GM12878 (cell line): ENCODE results near the gene ART3. TPM values are rescaled to one million over a fixed set of nuclear protein-coding genes. Genes with fewer than 3 reads are reported as not detected.

Experiments used
- ATAC-seq: fragments of 200-7000 bp; cut with Tn5 transposase; 3 replicates; pipeline ENCODE4 v1.9.1; 2020; ENCODE audit warnings: mild to moderate bottlenecking, moderate library complexity
- BruUV-seq: library from RNA; stranded (reverse); fragments of 400-500 nt; replicated peaks from 2 replicates; lab custom pipeline; 2021; lab: Mats Ljungman, UMichigan
- CTCF ChIA-PET: fragments of 300-600 bp; sonication (Branson Sonifier 250); formaldehyde crosslinking; extraction: SDS; loops from one replicate; lab custom pipeline; 2021; ENCODE audit warnings: inconsistent platforms; lab: Yijun Ruan, JAX
- POLR2A ChIA-PET: fragments of 350-600 bp; formaldehyde crosslinking; extraction: SDS; loops from one replicate; lab custom pipeline; 2021; ENCODE audit warnings: inconsistent platforms; lab: Charles Lee
- RAD21 ChIA-PET: fragments of 300-600 bp; sonication (Branson Sonifier 250); formaldehyde crosslinking; loops from one replicate; lab custom pipeline; 2023; ENCODE audit warnings: antibody characterized with exemption; ENCODE audit not compliant: unreplicated experiment; lab: Charles Lee
- SMC1A ChIA-PET: fragments of 300-600 bp; sonication (Branson Sonifier 250); formaldehyde crosslinking; loops from one replicate; lab custom pipeline; 2023; ENCODE audit not compliant: unreplicated experiment, uncharacterized antibody; lab: Charles Lee
- DNase-seq: peaks from one replicate; pipeline ENCODE4 v3.0.0-alpha.2; 2011; ENCODE audit warnings: low read depth, low spot score
- FAIRE-seq: peaks from 3 replicates; lab custom pipeline; 2011; peaks lifted over from hg19 to GRCh38; lab: Jason Lieb, UNC
- H2AFZ ChIP-seq: 2 replicates; pipeline ENCODE4 v1.6.0; 2011; ENCODE audit warnings: low read depth, low read length, control low read depth; ENCODE audit not compliant: control insufficient read depth
- H3K27ac ChIP-seq: 2 replicates; pipeline ENCODE4 v1.5.1; 2011; ENCODE audit warnings: control low read depth; ENCODE audit not compliant: control insufficient read depth, insufficient read depth
- H3K27me3 ChIP-seq, 2 experiments: replicated peaks in 1 of 2; 2 replicates each; pipeline versions ENCODE4 v1.6.0 to v1.6.1; 2011; ENCODE audit warnings: low read length in 1 of 2; ENCODE audit not compliant: control insufficient read depth in 2 of 2, insufficient read depth in 2 of 2
- H3K36me3 ChIP-seq, 2 experiments: 2 replicates each; pipeline ENCODE4 v1.5.1; 2011; ENCODE audit warnings: low read length in 1 of 2; ENCODE audit not compliant: control insufficient read depth in 2 of 2, insufficient read depth in 2 of 2
- H3K4me1 ChIP-seq: 2 replicates; pipeline ENCODE4 v1.6.1; 2011; ENCODE audit warnings: mild to moderate bottlenecking, low read length, moderate library complexity, mixed read lengths; ENCODE audit not compliant: control insufficient read depth, insufficient read depth
- H3K4me2 ChIP-seq: 2 replicates; pipeline ENCODE4 v1.6.0; 2011; ENCODE audit warnings: control low read depth; ENCODE audit not compliant: control insufficient read depth, insufficient read depth
- H3K4me3 ChIP-seq: fragments of 200-600 bp; sonication (generic); 2 replicates; pipeline ENCODE4 v1.5.1; 2016
- H3K79me2 ChIP-seq: 2 replicates; pipeline ENCODE4 v1.6.0; 2011; ENCODE audit warnings: low read length; ENCODE audit not compliant: control insufficient read depth, insufficient read depth
- H3K9ac ChIP-seq: 2 replicates; pipeline ENCODE4 v1.8.0; 2011; ENCODE audit warnings: low read length, control low read depth, mixed read lengths; ENCODE audit not compliant: control insufficient read depth, insufficient read depth
- H3K9me3 ChIP-seq: replicated peaks from 3 replicates; pipeline ENCODE4 v1.5.1; 2011; ENCODE audit warnings: mild to moderate bottlenecking, low read length; ENCODE audit not compliant: control insufficient read depth, insufficient read depth
- H4K20me1 ChIP-seq: 2 replicates; pipeline ENCODE4 v1.6.0; 2011; ENCODE audit not compliant: control insufficient read depth, insufficient read depth
- BCLAF1 ChIP-seq: fragments of 450-650 bp; IDR thresholded peaks from 2 replicates; pipeline ENCODE4 v1.6.1; 2017; ENCODE audit warnings: antibody characterized with exemption, mild to moderate bottlenecking, moderate library complexity
- BHLHE40 ChIP-seq, 2 experiments: fragments of 450-650 bp in 1 of 2; IDR thresholded peaks; 2 replicates each; pipeline ENCODE4 v1.6.1; 2011 to 2017; ENCODE audit warnings: low read depth in 2 of 2, borderline replicate concordance in 1 of 2, improper control_type of control experiment in 1 of 2, low read length in 1 of 2, mild to moderate bottlenecking in 1 of 2
- EP300 ChIP-seq, 2 experiments: fragments of 150-350 bp in 1 of 2; IDR thresholded peaks; 2 replicates each; pipeline ENCODE4 v1.6.1; 2011 to 2012; ENCODE audit warnings: low read depth in 2 of 2, low read length in 2 of 2, borderline replicate concordance in 1 of 2, improper control_type of control experiment in 1 of 2, inconsistent platforms in 1 of 2; ENCODE audit not compliant: control insufficient read depth in 1 of 2
- IKZF1 ChIP-seq: fragments of 450-650 bp; conservative IDR thresholded peaks from 2 replicates; pipeline ENCODE4 v1.6.1; 2017; ENCODE audit warnings: antibody characterized with exemption, mild to moderate bottlenecking
- SIX5 ChIP-seq: IDR thresholded peaks from 2 replicates; pipeline ENCODE4 v1.6.1; 2011; ENCODE audit warnings: mild to moderate bottlenecking, low read depth, low read length, moderate library complexity; ENCODE audit not compliant: severe bottlenecking
- TCF12 ChIP-seq: IDR thresholded peaks from 2 replicates; pipeline ENCODE4 v1.6.1; 2011; ENCODE audit warnings: low read depth, mild to moderate bottlenecking, low read length
- ZBTB11 ChIP-seq: fragments of 450-650 bp; formaldehyde crosslinking; IDR thresholded peaks from 2 replicates; pipeline ENCODE4 v1.5.0; 2022; ENCODE audit warnings: mild to moderate bottlenecking, missing genetic modification characterization
- ZBTB4 ChIP-seq: fragments of 450-650 bp; formaldehyde crosslinking; IDR thresholded peaks from 2 replicates; pipeline ENCODE4 v1.4.0; 2022; ENCODE audit warnings: mild to moderate bottlenecking, moderate library complexity
- WGBS: methylation state at CpG from one replicate; pipeline ENCODE4 v1.1.6; 2016; ENCODE audit warnings: low lambda C conversion rate; ENCODE audit not compliant: insufficient replicate concordance, insufficient coverage; ENCODE audit errors: missing lambda C conversion rate; 5-methylcytosine and 5-hydroxymethylcytosine counted together
- in situ Hi-C: fragments of 300-500 bp; cut with MboI; formaldehyde crosslinking; loops from 9 replicates; pipeline ENCODE4 v1.14.3; 2018; ENCODE audit warnings: mixed read lengths
- intact Hi-C: fragments of 100-400 bp; cut with micrococcal nuclease; formaldehyde crosslinking; loops from one replicate; pipeline ENCODE4 v1.14.2; 2022; ENCODE audit not compliant: unreplicated experiment
- polyA plus RNA-seq, 11 experiments: library from polyadenylated mRNA; depleted of rRNA in 4 of 11; unstranded in 6 of 11; stranded (reverse) in 5 of 11; fragments of >200 nt; fragmentation: Nextera tagmentation in 4 of 11; fragmentation: Illumina TruSeq in 1 of 11; extraction: Ambion mirVana in 4 of 11; extraction: Trizol in 1 of 11; gene quantifications; 1 replicate in 1 of 11; 2 replicates in 10 of 11; pipeline versions ENCODE4 v1.2.1 to v1.2.3, GENCODE V29; 2011 to 2016; ENCODE audit warnings: inconsistent platforms in 2 of 11, missing spikeins in 2 of 11, low read depth in 1 of 11
- total RNA-seq, 4 experiments: library from RNA; depleted of rRNA in 3 of 4; stranded (reverse); fragments of >200 nt in 3 of 4; fragmentation: Illumina TruSeq in 1 of 4; extraction: Trizol in 1 of 4; gene quantifications; 2 replicates each; pipeline versions ENCODE4 v1.2.1 to v1.2.3, GENCODE V29; 2013 to 2021
- TF ChIP-seq, protein P1 (sequence below): IDR thresholded peaks from 2 replicates; pipeline ENCODE4 v1.6.1; 2012; ENCODE audit warnings: low read depth, low read length, improper control_type of control experiment

Gene ART3
- total and polyA plus RNA-seq, 10 of the 15 experiments (the other 5 are each of a cell fraction or from before 2014, with no cell fraction given), result 0.18 to 0.50 (median 0.26) TPM; not detected in 6

DNA sequence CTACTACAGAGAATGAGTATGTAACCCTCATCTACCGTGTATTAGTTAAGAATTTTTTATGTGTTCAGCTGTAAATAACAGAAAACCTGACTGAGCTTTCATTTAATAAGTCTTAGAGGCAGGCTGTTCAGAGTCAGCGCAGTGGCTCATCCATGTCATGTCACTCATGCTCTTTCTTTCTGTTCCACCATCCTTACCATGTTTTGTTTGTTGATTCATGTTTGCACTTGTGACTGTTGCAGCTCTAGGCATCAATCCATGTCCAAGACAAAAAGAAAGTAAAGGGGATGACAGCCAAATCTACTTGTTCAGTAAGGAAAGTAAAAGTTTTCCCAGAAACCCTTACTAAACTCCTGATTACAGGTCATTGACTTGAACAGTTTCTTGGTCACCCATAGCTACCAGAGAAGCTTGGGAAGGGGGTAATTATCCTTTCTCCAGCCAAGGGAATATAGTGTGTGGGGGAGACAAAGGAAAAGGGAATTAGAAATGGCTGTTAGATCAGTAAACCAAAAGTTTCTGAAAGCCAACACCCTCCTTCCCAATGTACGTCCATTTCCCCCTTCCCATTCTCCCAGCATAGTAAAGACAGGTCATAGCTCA is 9.0 kb downstream of the ART3 start:
- H3K27me3 ChIP-seq, result peaks cover 0 to 2% of the 10 kb centered on the region in 2 experiments; a peak in 1 of 4 replicates
- H3K36me3 ChIP-seq, result no peaks in the 10 kb centered on the region
- DNase-seq (no peak), FAIRE-seq (no peak), ATAC-seq (no peak)
- intact Hi-C loops (loop anchor here (5.0 kb wide), 1 partner anchor 171 kb away; no protein-coding TSS in a partner anchor), in situ Hi-C loops (no loop called here)
- BruUV-seq, result no TSS peak
- no peak overlapping the region for H3K4me2 ChIP-seq
- ChIA-PET POLR2A (no interaction called here), SMC1A (interaction anchor here (0.7 to 5.2 kb wide), 5 partner anchors 12 to 382 kb away, joined by 3 to 25 read pairs (median 3); no protein-coding TSS in a partner anchor), RAD21 (no interaction called here), CTCF (interaction anchor here (1.0 to 5.5 kb wide), 4 partner anchors 18 to 167 kb away, joined by 3 to 43 read pairs (median 3); no protein-coding TSS in a partner anchor)
- no peaks in the 10 kb centered on the region for H3K4me1 ChIP-seq
- no peak overlapping the region for H3K27ac ChIP-seq
- H3K79me2 ChIP-seq, result no peaks in the 10 kb centered on the region
- no peak overlapping the region for H3K9ac ChIP-seq
- H2AFZ ChIP-seq, result no peak overlapping the region
- no peaks in the 10 kb centered on the region for H3K9me3 ChIP-seq
- WGBS, result 62% methylated on average over 3 of the region's 3 CpGs
- H3K4me3 ChIP-seq, result no peak overlapping the region
- H4K20me1 ChIP-seq, result peaks cover 2% of the 10 kb centered on the region; the same call in 1 of the 2 replicates
- no peak for TF ChIP-seq EP300 (IDR thresholded peaks at IDR 0.05; ENCODE audit: borderline replicate concordance in 1 of 2, control insufficient read depth in 1 of 2, low read depth in 2 of 2, low read length in 2 of 2)
- TF ChIP-seq ZBTB11 (CRISPR knock-in tag), result no peak
- no peak for TF ChIP-seq BCLAF1
- TF ChIP-seq, protein P1, sequence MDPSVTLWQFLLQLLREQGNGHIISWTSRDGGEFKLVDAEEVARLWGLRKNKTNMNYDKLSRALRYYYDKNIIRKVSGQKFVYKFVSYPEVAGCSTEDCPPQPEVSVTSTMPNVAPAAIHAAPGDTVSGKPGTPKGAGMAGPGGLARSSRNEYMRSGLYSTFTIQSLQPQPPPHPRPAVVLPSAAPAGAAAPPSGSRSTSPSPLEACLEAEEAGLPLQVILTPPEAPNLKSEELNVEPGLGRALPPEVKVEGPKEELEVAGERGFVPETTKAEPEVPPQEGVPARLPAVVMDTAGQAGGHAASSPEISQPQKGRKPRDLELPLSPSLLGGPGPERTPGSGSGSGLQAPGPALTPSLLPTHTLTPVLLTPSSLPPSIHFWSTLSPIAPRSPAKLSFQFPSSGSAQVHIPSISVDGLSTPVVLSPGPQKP, result no peak
- TF ChIP-seq BHLHE40 (IDR thresholded peaks at IDR 0.05; ENCODE audit: borderline replicate concordance in 1 of 2, low read depth in 2 of 2, low read length in 1 of 2), result no peak
- no peak for TF ChIP-seq ZBTB4 (CRISPR knock-in tag)
- no peak for TF ChIP-seq TCF12
- no peak for TF ChIP-seq SIX5
- TF ChIP-seq IKZF1, result no peak
